ENCODE results near the gene PFKFB1. TPM values are rescaled to one million over a fixed set of nuclear protein-coding genes. Genes with fewer than 3 reads are reported as not detected.

PFKFB1 gene
- total RNA-seq, 1 experiment from 2014 or later, result 0.31 TPM

GRCh38 chrX:54923376-54923775 lies 70.6 kb downstream of the PFKFB1 start:
- H3K9me3 Mint-ChIP-seq (ENCODE audit: low read depth, unreplicated experiment), result peaks cover 2% of the 10 kb centered on the region
- no peak overlapping the region for H3K4me3 Mint-ChIP-seq (ENCODE audit: low read depth, unreplicated experiment)
- no peak overlapping the region for H3K27ac Mint-ChIP-seq (ENCODE audit: unreplicated experiment)
- intact Hi-C loops (cut with micrococcal nuclease; ENCODE audit: unreplicated experiment), result no loop called here
- peaks cover 10% of the 10 kb centered on the region for H3K4me1 Mint-ChIP-seq (ENCODE audit: low read depth, unreplicated experiment)
- no TSS peak for BruUV-seq (replicated peaks)
- no peak for DNase-seq
- no peak for TF ChIP-seq CTCF (IDR thresholded peaks at IDR 0.05; ENCODE audit: unreplicated experiment)
- CTCF ChIA-PET, result no interaction called here
- H3K36me3 Mint-ChIP-seq (ENCODE audit: insufficient read depth, unreplicated experiment), result peaks cover 4% of the 10 kb centered on the region
- H3K27me3 Mint-ChIP-seq (ENCODE audit: unreplicated experiment), result peaks cover 32% of the 10 kb centered on the region

GRCh38 chrX:54922547-54922946 lies 71.4 kb downstream of the PFKFB1 start:
- DNase-seq, result no peak
- H3K27ac Mint-ChIP-seq (ENCODE audit: unreplicated experiment), result no peak overlapping the region
- CTCF ChIA-PET, result no interaction called here
- no peak overlapping the region for H3K4me3 Mint-ChIP-seq (ENCODE audit: low read depth, unreplicated experiment)
- BruUV-seq (replicated peaks), result no TSS peak
- peaks cover 4% of the 10 kb centered on the region for H3K36me3 Mint-ChIP-seq (ENCODE audit: insufficient read depth, unreplicated experiment)
- intact Hi-C loops (cut with micrococcal nuclease; ENCODE audit: unreplicated experiment), result no loop called here
- H3K27me3 Mint-ChIP-seq (ENCODE audit: unreplicated experiment), result peaks cover 32% of the 10 kb centered on the region
- H3K4me1 Mint-ChIP-seq (ENCODE audit: low read depth, unreplicated experiment), result peaks cover 10% of the 10 kb centered on the region
- TF ChIP-seq CTCF (IDR thresholded peaks at IDR 0.05; ENCODE audit: unreplicated experiment), result no peak
- peaks cover 2% of the 10 kb centered on the region for H3K9me3 Mint-ChIP-seq (ENCODE audit: low read depth, unreplicated experiment)

- Mint-ChIP-seq H3K9me3 (ENCODE audit: low read depth, unreplicated experiment) (peaks cover 2% of the 10 kb centered on the region), H3K36me3 (ENCODE audit: insufficient read depth, unreplicated experiment) (peaks cover 4% of the 10 kb centered on the region), H3K27ac (ENCODE audit: unreplicated experiment) (no peak overlapping the region), H3K4me1 (ENCODE audit: low read depth, unreplicated experiment) (peaks cover 10% of the 10 kb centered on the region), H3K27me3 (ENCODE audit: unreplicated experiment) (peaks cover 32% of the 10 kb centered on the region), H3K4me3 (ENCODE audit: low read depth, unreplicated experiment) (no peak overlapping the region)
- no peak for TF ChIP-seq CTCF (IDR thresholded peaks at IDR 0.05; ENCODE audit: unreplicated experiment)
- no peak for DNase-seq
- CTCF ChIA-PET, result no interaction called here
- BruUV-seq (replicated peaks), result no TSS peak
- intact Hi-C loops (cut with micrococcal nuclease; ENCODE audit: unreplicated experiment), result no loop called here
Observed at GRCh38 chrX:54921427-54922021, 72.5 kb downstream of the PFKFB1 start.

GRCh38 chrX:54920610-54921426 lies 73.2 kb downstream of the PFKFB1 start, which contains the start of gene TRO:
TRO (plus strand) TSS chrX:54920824; CDS start chrX:54922247, 1,423 bp downstream.
- BruUV-seq (replicated peaks), result no TSS peak
- CTCF ChIA-PET, result no interaction called here
- TF ChIP-seq CTCF (IDR thresholded peaks at IDR 0.05; ENCODE audit: unreplicated experiment), result no peak
- no peak for DNase-seq
- H3K27me3 Mint-ChIP-seq (ENCODE audit: unreplicated experiment), result peaks cover 32% of the 10 kb centered on the region
- peaks cover 4% of the 10 kb centered on the region for H3K36me3 Mint-ChIP-seq (ENCODE audit: insufficient read depth, unreplicated experiment)
- intact Hi-C loops (cut with micrococcal nuclease; ENCODE audit: unreplicated experiment), result no loop called here
- H3K27ac Mint-ChIP-seq (ENCODE audit: unreplicated experiment), result no peak within 1 kb of the TSS
- H3K4me3 Mint-ChIP-seq (ENCODE audit: low read depth, unreplicated experiment), result peak within 1 kb of the TSS; percentile 5
- peaks cover 10% of the 10 kb centered on the region for H3K4me1 Mint-ChIP-seq (ENCODE audit: low read depth, unreplicated experiment)
- H3K9me3 Mint-ChIP-seq (ENCODE audit: low read depth, unreplicated experiment), result peaks cover 5% of the 10 kb centered on the region

All from Calu3 (cell line).